ENCODE results near the gene FBN3.

Gene FBN3

GRCh38 chr19:8087876-8088275 lies 61.5 kb downstream of the FBN3 start:
- DNase-seq, result no peak

- no peak for DNase-seq
Observed at GRCh38 chr19:8086849-8087248, 62.5 kb downstream of the FBN3 start.

- no peak for DNase-seq
Observed at GRCh38 chr19:8085598-8086408, 63.6 kb downstream of the FBN3 start.

- no peak for DNase-seq
Observed at GRCh38 chr19:8084152-8084551, 65.2 kb downstream of the FBN3 start.

GRCh38 chr19:8083141-8083540 lies 66.3 kb downstream of the FBN3 start:
- DNase-seq, result no peak

- no peak for DNase-seq
Observed at GRCh38 chr19:8081569-8082550, 67.5 kb downstream of the FBN3 start.

- no peak for DNase-seq
Observed at GRCh38 chr19:8080832-8081231, 68.6 kb downstream of the FBN3 start.

GRCh38 chr19:8079988-8080387 lies 69.4 kb downstream of the FBN3 start:
- no peak for DNase-seq

GRCh38 chr19:8075158-8076074 lies 74.0 kb downstream of the FBN3 start:
- no peak for DNase-seq

- DNase-seq, result no peak
Observed at GRCh38 chr19:8074501-8074900, 74.9 kb downstream of the FBN3 start.

- no peak for DNase-seq
Observed at GRCh38 chr19:8071912-8072311, 77.5 kb downstream of the FBN3 start.

GRCh38 chr19:8069096-8069973 lies 80.1 kb downstream of the FBN3 start:
- DNase-seq, result no peak

GRCh38 chr19:8065875-8066261 lies 83.5 kb downstream of the FBN3 start:
- no peak for DNase-seq

GRCh38 chr19:8064911-8065874 lies 84.2 kb downstream of the FBN3 start:
- no peak for DNase-seq

- DNase-seq, result no peak
Observed at GRCh38 chr19:8057545-8058270, 91.7 kb downstream of the FBN3 start.

- DNase-seq, result no peak
Observed at GRCh38 chr19:8056533-8056932, 92.9 kb downstream of the FBN3 start.

- no peak for DNase-seq
Observed at GRCh38 chr19:8054169-8054568, 95.2 kb downstream of the FBN3 start.

GRCh38 chr19:8052464-8052859 lies 96.9 kb downstream of the FBN3 start, which contains the start of gene CCL25:
CCL25 (plus strand) TSS chr19:8052760; CDS start chr19:8053050, 290 bp downstream.
- no peak for DNase-seq

GRCh38 chr19:8050274-8051096 lies 98.9 kb downstream of the FBN3 start:
- peak; percentile 61 for DNase-seq

All from activated effector memory CD4-positive, alpha-beta T cell treated with Interleukin-2 at 50 U/mL for 16 hours (primary cell).